Muscle of leg (tissue), 11 donors: ENCODE data around the gene SCGB1A1. TPM values are rescaled to one million over a fixed set of nuclear protein-coding genes. Genes with fewer than 3 reads are reported as not detected.
A peak's percentile ranks its signal among the peaks of the same experiment; 100 is the strongest.
"Not testable (repeated sequence)": the region's sequence is repeated elsewhere in the genome, so short reads cannot be mapped to it uniquely, and the experiment has no call there.

Experiments used
- DNase-seq: peaks from one replicate; pipeline ENCODE4 v3.0.0; 2013
- H3K27ac ChIP-seq: one replicate; pipeline ENCODE4 v1.5.1; 2013; ENCODE audit warnings: mild to moderate bottlenecking, low read length, control low read depth
- H3K27me3 ChIP-seq: one replicate; pipeline ENCODE4 v1.6.1; 2013; ENCODE audit warnings: low read length; ENCODE audit not compliant: control insufficient read depth, insufficient read depth
- H3K36me3 ChIP-seq: one replicate; pipeline ENCODE4 v1.6.1; 2013; ENCODE audit warnings: low read length; ENCODE audit not compliant: control insufficient read depth, insufficient read depth
- H3K4me1 ChIP-seq: one replicate; pipeline ENCODE4 v1.6.1; 2013; ENCODE audit warnings: low read length; ENCODE audit not compliant: control insufficient read depth, insufficient read depth
- H3K4me3 ChIP-seq: one replicate; pipeline ENCODE4 v1.5.1; 2013; ENCODE audit warnings: low read length, control low read depth
- H3K9me3 ChIP-seq: replicated peaks from 2 replicates; pipeline ENCODE4 v1.6.1; 2013; ENCODE audit warnings: low read depth, low read length; ENCODE audit not compliant: control insufficient read depth
- WGBS: methylation state at CpG from one replicate; pipeline ENCODE4 v1.1.5; 2013; ENCODE audit warnings: missing lambda C conversion rate; ENCODE audit not compliant: insufficient coverage; 5-methylcytosine and 5-hydroxymethylcytosine counted together
- polyA plus RNA-seq, 8 donors: library from polyadenylated mRNA; unstranded; fragments of 120-200 nt; gene quantifications; one replicate each; pipeline versions ENCODE4 v1.2.1 to v1.2.3, GENCODE V29; 2013; ENCODE audit warnings: inconsistent platforms in 1 of 8, low replicate concordance in 1 of 8; ENCODE audit not compliant: insufficient read length in 8 of 8, insufficient read depth in 1 of 8
- total RNA-seq: library from RNA; stranded (reverse); fragments of 120-200 nt; gene quantifications from one replicate; pipeline ENCODE4 v1.2.4, GENCODE V29; 2013

The SCGB1A1 gene
- total and polyA plus RNA-seq, 9 donors, result 1.7 TPM; not detected in 8

DNA sequence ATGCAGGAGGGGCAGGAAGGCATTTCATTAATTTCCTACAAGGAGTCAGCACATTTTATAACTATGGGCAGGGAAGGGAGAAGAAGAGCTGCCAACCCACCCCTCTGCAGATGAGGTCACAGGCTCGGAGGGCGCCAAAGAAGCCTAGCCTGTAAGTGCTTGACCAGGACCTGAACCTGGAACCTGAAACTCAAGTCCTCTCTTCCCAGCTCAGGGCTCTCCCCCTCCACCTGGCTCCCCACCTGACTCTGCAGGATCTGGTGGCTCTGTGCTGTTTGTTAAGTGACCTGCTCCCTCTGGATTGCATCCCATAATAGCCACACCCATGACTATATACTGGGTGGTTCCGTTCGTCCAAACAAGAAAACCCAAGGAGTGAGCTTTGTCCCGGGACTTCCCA is 27.3 kb downstream of the SCGB1A1 start:
- no peak overlapping the region for H3K4me3 ChIP-seq
- WGBS, result no CpG with 5 or more reads among the region's 5 CpGs
- H3K36me3 ChIP-seq, result no peaks in the 10 kb centered on the region
- peaks cover 29% of the 10 kb centered on the region for H3K4me1 ChIP-seq
- H3K9me3 ChIP-seq, result no peaks in the 10 kb centered on the region
- H3K27ac ChIP-seq, result no peak overlapping the region
- no peaks in the 10 kb centered on the region for H3K27me3 ChIP-seq
- peak; percentile 51 for DNase-seq

- 79% methylated on average over 2 of the region's 9 CpGs for WGBS
- Histone ChIP-seq H3K36me3 (no peaks in the 10 kb centered on the region), H3K27ac (no peak overlapping the region), H3K27me3 (no peaks in the 10 kb centered on the region), H3K4me1 (peaks cover 17% of the 10 kb centered on the region), H3K4me3 (no peak overlapping the region), H3K9me3 (no peaks in the 10 kb centered on the region)
- no peak for DNase-seq
Measured at GRCh38 chr11:62449451-62449851, 30.6 kb downstream of the SCGB1A1 start.

DNA sequence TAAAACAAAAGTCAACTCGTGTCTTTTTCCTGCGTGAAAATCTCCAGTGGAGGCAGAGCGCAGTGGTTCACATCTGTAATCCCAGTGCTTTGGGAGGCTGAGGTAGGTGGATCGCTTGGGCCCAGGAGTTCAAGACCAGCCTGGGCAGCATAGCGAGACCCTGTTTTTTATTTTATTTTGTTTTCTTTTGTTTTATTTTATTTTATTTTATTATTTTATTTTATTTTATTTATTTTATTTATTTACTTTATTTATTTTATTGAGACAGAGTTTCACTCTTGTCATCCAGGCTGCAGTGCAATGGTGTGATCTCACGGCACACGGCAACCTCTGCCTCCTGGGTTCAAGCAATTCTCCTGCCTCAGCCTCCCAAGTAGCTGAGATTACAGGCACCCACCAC is 31.1 kb downstream of the SCGB1A1 start:
- not testable (repeated sequence) for H3K27me3 ChIP-seq, DNase-seq, H3K4me3 ChIP-seq, H3K9me3 ChIP-seq, H3K36me3 ChIP-seq, H3K27ac ChIP-seq
- H3K4me1 ChIP-seq, result peaks cover 12% of the 10 kb centered on the region
- WGBS, result 50% methylated on average over 3 of the region's 7 CpGs

GRCh38 chr11:62450543-62451240 is 31.9 kb downstream of the SCGB1A1 start:
- Histone ChIP-seq H3K27me3 (no peaks in the 10 kb centered on the region), H3K27ac (no peak overlapping the region), H3K4me3 (no peak overlapping the region), H3K9me3 (no peaks in the 10 kb centered on the region), H3K36me3 (no peaks in the 10 kb centered on the region), H3K4me1 (peaks cover 6% of the 10 kb centered on the region)
- no peak for DNase-seq
- WGBS, result 92% methylated on average over 14 of the region's 15 CpGs

DNA sequence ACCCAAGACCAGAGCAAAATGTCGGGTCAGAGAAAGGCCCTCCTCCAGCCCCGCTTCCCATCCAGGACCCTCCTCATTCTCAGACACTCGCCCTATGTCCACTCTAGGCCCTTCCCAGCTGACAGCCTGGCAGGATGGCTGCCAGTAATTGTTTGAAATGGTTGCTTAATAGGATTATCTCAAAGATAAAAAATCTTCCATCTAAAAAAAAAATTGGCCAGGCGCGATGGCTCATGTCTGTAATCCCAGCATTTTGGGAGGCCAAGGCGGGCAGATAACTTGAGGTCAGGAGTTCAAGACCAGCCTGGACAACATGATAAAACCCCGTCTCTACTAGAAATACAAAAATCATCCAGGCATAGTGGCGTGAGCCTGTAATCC is 32.4 kb downstream of the SCGB1A1 start:
- WGBS, result 93% methylated on average over 2 of the region's 8 CpGs

DNA sequence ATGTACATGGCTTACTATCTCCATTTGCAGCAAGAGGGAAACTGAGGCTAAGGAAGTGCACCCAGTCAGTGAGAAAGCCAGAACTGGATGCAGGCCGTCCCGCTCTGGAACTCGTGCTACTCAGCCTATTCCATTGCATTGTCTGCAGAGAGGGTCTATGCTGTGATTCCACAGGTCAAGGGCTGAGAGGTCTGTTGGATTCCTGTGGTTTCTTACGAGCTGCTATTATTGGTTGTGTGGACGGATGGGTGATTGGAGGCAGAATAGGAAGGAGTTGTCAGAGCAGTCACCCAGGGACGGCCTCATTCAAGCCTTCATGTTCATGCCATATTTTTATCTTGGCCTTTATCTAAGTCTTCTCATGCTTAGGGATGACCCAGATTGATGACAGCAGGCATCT is 33.4 kb downstream of the SCGB1A1 start:
- H3K4me3 ChIP-seq, result no peak overlapping the region
- no peak overlapping the region for H3K27ac ChIP-seq
- WGBS, result 75% methylated on average over 3 of the region's 6 CpGs
- peaks cover 2% of the 10 kb centered on the region for H3K9me3 ChIP-seq
- no peaks in the 10 kb centered on the region for H3K4me1 ChIP-seq
- H3K36me3 ChIP-seq, result no peaks in the 10 kb centered on the region
- no peak for DNase-seq
- H3K27me3 ChIP-seq, result no peaks in the 10 kb centered on the region

More for the DNA sequence above, 32.4 kb downstream of the SCGB1A1 start:
- Histone ChIP-seq H3K4me1 (peaks cover under 1% of the 10 kb centered on the region), H3K27ac (no peak overlapping the region), H3K9me3 (peaks cover 2% of the 10 kb centered on the region), H3K4me3 (no peak overlapping the region), H3K27me3 (no peaks in the 10 kb centered on the region), H3K36me3 (no peaks in the 10 kb centered on the region)
- DNase-seq, result no peak

DNA sequence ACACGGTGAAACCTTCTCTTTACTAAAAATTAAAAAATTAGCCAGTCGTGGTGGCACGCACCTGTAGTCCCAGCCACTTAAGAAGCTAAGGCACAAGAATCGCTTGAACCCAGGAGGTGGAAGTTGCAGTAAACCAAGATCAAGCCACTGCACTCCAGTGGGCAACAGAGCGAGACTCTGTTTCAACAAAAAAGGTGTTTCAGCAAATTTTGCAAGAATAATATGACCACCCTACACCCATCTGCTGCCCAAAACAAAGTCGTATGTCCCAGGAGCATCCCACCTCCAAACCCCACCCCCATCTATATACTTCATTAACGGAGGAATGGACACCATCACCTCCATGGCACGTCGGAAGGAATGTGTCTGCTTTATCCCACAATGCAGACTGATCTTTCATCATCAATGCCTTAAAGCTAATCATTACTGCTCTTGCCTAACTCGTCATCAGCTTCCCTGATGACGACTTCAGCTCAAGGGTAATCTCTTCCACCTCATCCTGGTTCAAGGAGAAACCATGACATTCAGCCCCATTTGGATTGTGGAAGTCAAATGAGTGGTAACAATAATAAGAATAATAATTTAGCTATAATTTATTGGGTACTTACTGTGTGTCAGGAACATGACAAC is 34.1 kb downstream of the SCGB1A1 start:
- WGBS, result 90% methylated on average over 9 of the region's 11 CpGs
- Histone ChIP-seq H3K27ac (no peak overlapping the region), H3K36me3 (no peaks in the 10 kb centered on the region), H3K27me3 (no peaks in the 10 kb centered on the region), H3K9me3 (peaks cover 2% of the 10 kb centered on the region), H3K4me3 (no peak overlapping the region), H3K4me1 (no peaks in the 10 kb centered on the region)
- DNase-seq, result no peak

DNA sequence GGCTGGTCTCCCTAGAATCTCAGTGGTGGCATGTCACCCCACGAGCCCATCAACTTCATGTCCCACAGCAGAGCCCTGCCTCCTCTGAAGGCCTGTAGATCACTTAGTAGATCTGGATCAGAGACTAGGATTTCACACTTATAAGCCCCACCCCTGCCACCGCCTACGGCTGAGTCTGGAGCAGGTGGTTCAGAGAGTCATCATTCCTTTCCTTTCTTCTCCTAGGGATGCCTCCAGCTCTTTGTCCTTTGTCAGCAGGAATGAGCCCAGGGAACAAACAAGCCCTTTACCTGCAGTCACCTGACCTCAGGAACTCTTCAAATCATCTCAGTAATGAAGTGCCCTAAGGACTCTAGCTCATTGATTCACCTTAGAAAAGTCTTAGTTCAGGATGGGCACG is 37.8 kb downstream of the SCGB1A1 start:
- peaks cover 2% of the 10 kb centered on the region for H3K9me3 ChIP-seq
- H3K36me3 ChIP-seq, result no peaks in the 10 kb centered on the region
- H3K4me3 ChIP-seq, result no peak overlapping the region
- H3K4me1 ChIP-seq, result no peaks in the 10 kb centered on the region
- no peak for DNase-seq
- no peak overlapping the region for H3K27ac ChIP-seq
- 91% methylated on average over 3 of the region's 4 CpGs for WGBS
- no peaks in the 10 kb centered on the region for H3K27me3 ChIP-seq

DNA sequence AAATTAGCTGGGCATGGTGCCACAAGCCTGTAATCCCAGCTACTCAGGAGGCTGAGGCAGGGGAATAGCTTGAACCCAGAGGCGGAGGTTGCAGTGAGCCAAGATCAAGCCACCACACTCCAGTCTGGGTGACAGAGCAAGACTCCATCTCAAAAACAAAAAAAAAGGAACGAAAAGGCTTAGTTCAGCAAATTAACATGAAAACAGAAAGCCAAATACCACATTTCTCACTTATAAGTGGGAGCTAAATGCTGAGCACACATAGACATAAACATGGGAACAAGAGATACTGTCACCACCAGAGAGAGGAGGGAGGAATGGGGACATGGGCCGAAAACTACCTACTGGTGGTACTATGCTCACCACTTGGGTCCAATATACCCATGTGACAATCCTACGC is 38.6 kb downstream of the SCGB1A1 start:
- H3K4me3 ChIP-seq, result no peak overlapping the region
- H3K36me3 ChIP-seq, result no peaks in the 10 kb centered on the region
- WGBS, result no CpG with 5 or more reads among the region's 4 CpGs
- H3K27me3 ChIP-seq, result no peaks in the 10 kb centered on the region
- H3K9me3 ChIP-seq, result peaks cover 2% of the 10 kb centered on the region
- no peak overlapping the region for H3K27ac ChIP-seq
- H3K4me1 ChIP-seq, result no peaks in the 10 kb centered on the region
- DNase-seq, result no peak

DNA sequence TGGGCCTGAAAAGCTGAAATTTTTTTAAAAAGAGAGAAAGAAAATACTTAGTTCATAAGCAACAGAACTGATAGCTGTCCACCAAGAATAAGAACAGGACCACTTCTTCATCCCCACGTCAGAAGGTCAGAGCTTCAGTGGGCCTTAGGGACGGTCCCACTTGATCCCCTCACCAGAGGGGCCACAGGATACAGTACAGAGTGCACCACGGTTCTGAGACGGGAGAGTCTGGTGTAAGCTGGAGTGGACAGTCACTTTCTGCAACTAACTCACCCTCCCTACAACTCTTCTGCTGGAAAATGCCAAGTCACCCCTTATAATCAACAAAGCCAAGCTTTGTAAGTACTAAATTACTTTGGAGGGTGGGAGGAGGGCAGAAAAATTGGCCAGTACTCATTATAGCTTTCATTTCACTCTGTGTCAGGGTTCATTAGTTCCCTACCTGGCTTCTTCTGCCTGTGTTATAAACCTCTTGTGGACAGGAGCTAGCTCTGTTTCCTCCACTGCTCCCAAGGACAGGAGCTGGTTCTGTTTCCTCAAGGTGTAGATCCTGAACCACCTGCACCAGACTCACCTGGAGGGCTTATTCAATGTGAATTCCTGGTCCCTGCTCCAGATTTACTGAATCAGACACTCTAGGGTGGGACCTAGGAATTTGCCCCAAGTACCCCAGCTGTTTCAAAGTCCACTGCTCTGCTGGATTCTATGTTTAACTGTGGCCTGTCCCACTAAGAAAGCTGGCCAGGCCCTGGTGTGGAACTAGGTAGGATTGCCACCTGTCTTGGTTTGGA is 39.6 kb downstream of the SCGB1A1 start:
- H3K27ac ChIP-seq, result no peak overlapping the region
- H3K9me3 ChIP-seq, result peaks cover 2% of the 10 kb centered on the region
- DNase-seq, result no peak
- H3K4me1 ChIP-seq, result no peaks in the 10 kb centered on the region
- no CpG with 5 or more reads among the region's 4 CpGs for WGBS
- H3K36me3 ChIP-seq, result no peaks in the 10 kb centered on the region
- no peaks in the 10 kb centered on the region for H3K27me3 ChIP-seq
- no peak overlapping the region for H3K4me3 ChIP-seq
